ENCODE results near the gene SAXO1.

SAXO1 gene

GRCh38 chr9:18926513-18926912 is 106.5 kb downstream of the SAXO1 start:
- H3K4me3 ChIP-seq (ENCODE audit: low read depth, low read length): no peak overlapping the region

GRCh38 chr9:18925880-18926279 is 107.1 kb downstream of the SAXO1 start:
- no peaks in the 10 kb centered on the region for H3K27me3 ChIP-seq (ENCODE audit: control insufficient read depth, insufficient read depth, low read length)

More at GRCh38 chr9:18926513-18926912, 106.5 kb downstream of the SAXO1 start:
- Histone ChIP-seq H3K27me3 (ENCODE audit: control insufficient read depth, insufficient read depth, low read length) (no peaks in the 10 kb centered on the region), H3K9me3 (ENCODE audit: control insufficient read depth, insufficient read depth, low read depth, low read length) (0 out of 2 replicates have a peak, but pooled peaks cover 3% of the 10 kb centered on the region), H3K36me3 (ENCODE audit: control insufficient read depth, insufficient read depth, low read length) (no peaks in the 10 kb centered on the region), H3K4me1 (ENCODE audit: control insufficient read depth, insufficient read depth, low read length) (no peaks in the 10 kb centered on the region), H3K27ac (ENCODE audit: low read depth, low read length) (no peak overlapping the region), H3K9ac (ENCODE audit: low read length) (no peak overlapping the region)

GRCh38 chr9:18923671-18924430 is 109.2 kb downstream of the SAXO1 start:
- H3K9ac ChIP-seq (ENCODE audit: low read length): no peak overlapping the region

More at GRCh38 chr9:18925880-18926279, 107.1 kb downstream of the SAXO1 start:
- no peak overlapping the region for H3K9ac ChIP-seq (ENCODE audit: low read length)
- no peaks in the 10 kb centered on the region for H3K4me1 ChIP-seq (ENCODE audit: control insufficient read depth, insufficient read depth, low read length)
- no peak overlapping the region for H3K27ac ChIP-seq (ENCODE audit: low read depth, low read length)
- no peaks in the 10 kb centered on the region for H3K36me3 ChIP-seq (ENCODE audit: control insufficient read depth, insufficient read depth, low read length)
- H3K4me3 ChIP-seq (ENCODE audit: low read depth, low read length): no peak overlapping the region
- H3K9me3 ChIP-seq (ENCODE audit: control insufficient read depth, insufficient read depth, low read depth, low read length): 0 out of 2 replicates have a peak, but pooled peaks cover 3% of the 10 kb centered on the region

GRCh38 chr9:18923167-18923566 is 109.8 kb downstream of the SAXO1 start:
- Histone ChIP-seq H3K9ac (ENCODE audit: low read length) (no peak overlapping the region), H3K9me3 (ENCODE audit: control insufficient read depth, insufficient read depth, low read depth, low read length) (0 out of 2 replicates have a peak, but pooled peaks cover under 1% of the 10 kb centered on the region), H3K27ac (ENCODE audit: low read depth, low read length) (no peak overlapping the region), H3K4me1 (ENCODE audit: control insufficient read depth, insufficient read depth, low read length) (no peaks in the 10 kb centered on the region), H3K4me3 (ENCODE audit: low read depth, low read length) (no peak overlapping the region), H3K36me3 (ENCODE audit: control insufficient read depth, insufficient read depth, low read length) (no peaks in the 10 kb centered on the region), H3K27me3 (ENCODE audit: control insufficient read depth, insufficient read depth, low read length) (no peaks in the 10 kb centered on the region)

More at GRCh38 chr9:18923671-18924430, 109.2 kb downstream of the SAXO1 start:
- 0 out of 2 replicates have a peak, but pooled peaks cover 3% of the 10 kb centered on the region for H3K9me3 ChIP-seq (ENCODE audit: control insufficient read depth, insufficient read depth, low read depth, low read length)
- no peaks in the 10 kb centered on the region for H3K4me1 ChIP-seq (ENCODE audit: control insufficient read depth, insufficient read depth, low read length)
- no peaks in the 10 kb centered on the region for H3K36me3 ChIP-seq (ENCODE audit: control insufficient read depth, insufficient read depth, low read length)
- H3K4me3 ChIP-seq (ENCODE audit: low read depth, low read length): no peak overlapping the region
- no peak overlapping the region for H3K27ac ChIP-seq (ENCODE audit: low read depth, low read length)
- H3K27me3 ChIP-seq (ENCODE audit: control insufficient read depth, insufficient read depth, low read length): no peaks in the 10 kb centered on the region

- Histone ChIP-seq H3K9ac (ENCODE audit: low read length) (no peak overlapping the region), H3K27ac (ENCODE audit: low read depth, low read length) (no peak overlapping the region), H3K4me3 (ENCODE audit: low read depth, low read length) (no peak overlapping the region), H3K9me3 (ENCODE audit: control insufficient read depth, insufficient read depth, low read depth, low read length) (no peaks in the 10 kb centered on the region), H3K27me3 (ENCODE audit: control insufficient read depth, insufficient read depth, low read length) (no peaks in the 10 kb centered on the region), H3K36me3 (ENCODE audit: control insufficient read depth, insufficient read depth, low read length) (no peaks in the 10 kb centered on the region), H3K4me1 (ENCODE audit: control insufficient read depth, insufficient read depth, low read length) (no peaks in the 10 kb centered on the region)
These were observed 110.7 kb downstream of the SAXO1 start for GRCh38 chr9:18922161-18922885.

- Histone ChIP-seq H3K9ac (ENCODE audit: low read length) (no peak overlapping the region), H3K4me1 (ENCODE audit: control insufficient read depth, insufficient read depth, low read length) (no peaks in the 10 kb centered on the region), H3K27ac (ENCODE audit: low read depth, low read length) (no peak overlapping the region), H3K27me3 (ENCODE audit: control insufficient read depth, insufficient read depth, low read length) (no peaks in the 10 kb centered on the region), H3K4me3 (ENCODE audit: low read depth, low read length) (no peak overlapping the region), H3K36me3 (ENCODE audit: control insufficient read depth, insufficient read depth, low read length) (no peaks in the 10 kb centered on the region), H3K9me3 (ENCODE audit: control insufficient read depth, insufficient read depth, low read depth, low read length) (no peaks in the 10 kb centered on the region)
These were observed 111.5 kb downstream of the SAXO1 start for GRCh38 chr9:18921366-18922075.

GRCh38 chr9:18920141-18921084 is 112.6 kb downstream of the SAXO1 start:
- H3K36me3 ChIP-seq (ENCODE audit: control insufficient read depth, insufficient read depth, low read length): no peaks in the 10 kb centered on the region
- H3K4me1 ChIP-seq (ENCODE audit: control insufficient read depth, insufficient read depth, low read length): no peaks in the 10 kb centered on the region
- H3K9ac ChIP-seq (ENCODE audit: low read length): no peak overlapping the region
- H3K4me3 ChIP-seq (ENCODE audit: low read depth, low read length): no peak overlapping the region
- no peaks in the 10 kb centered on the region for H3K27me3 ChIP-seq (ENCODE audit: control insufficient read depth, insufficient read depth, low read length)
- H3K9me3 ChIP-seq (ENCODE audit: control insufficient read depth, insufficient read depth, low read depth, low read length): no peaks in the 10 kb centered on the region
- H3K27ac ChIP-seq (ENCODE audit: low read depth, low read length): no peak overlapping the region

- H3K27me3 ChIP-seq (ENCODE audit: control insufficient read depth, insufficient read depth, low read length): no peaks in the 10 kb centered on the region
- H3K4me1 ChIP-seq (ENCODE audit: control insufficient read depth, insufficient read depth, low read length): peaks cover 21% of the 10 kb centered on the region
- no peaks in the 10 kb centered on the region for H3K36me3 ChIP-seq (ENCODE audit: control insufficient read depth, insufficient read depth, low read length)
- no peaks in the 10 kb centered on the region for H3K9me3 ChIP-seq (ENCODE audit: control insufficient read depth, insufficient read depth, low read depth, low read length)
- H3K9ac ChIP-seq (ENCODE audit: low read length): no peak overlapping the region
- no peak overlapping the region for H3K4me3 ChIP-seq (ENCODE audit: low read depth, low read length)
- H3K27ac ChIP-seq (ENCODE audit: low read depth, low read length): no peak overlapping the region
These were observed 121.2 kb downstream of the SAXO1 start for GRCh38 chr9:18911714-18912342.

GRCh38 chr9:18910916-18911315 is 122.1 kb downstream of the SAXO1 start:
- no peaks in the 10 kb centered on the region for H3K36me3 ChIP-seq (ENCODE audit: control insufficient read depth, insufficient read depth, low read length)
- no peak overlapping the region for H3K27ac ChIP-seq (ENCODE audit: low read depth, low read length)

GRCh38 chr9:18910435-18910834 is 122.6 kb downstream of the SAXO1 start:
- Histone ChIP-seq H3K4me3 (ENCODE audit: low read depth, low read length) (no peak overlapping the region), H3K27me3 (ENCODE audit: control insufficient read depth, insufficient read depth, low read length) (no peaks in the 10 kb centered on the region), H3K4me1 (ENCODE audit: control insufficient read depth, insufficient read depth, low read length) (peaks cover 21% of the 10 kb centered on the region), H3K27ac (ENCODE audit: low read depth, low read length) (no peak overlapping the region), H3K36me3 (ENCODE audit: control insufficient read depth, insufficient read depth, low read length) (no peaks in the 10 kb centered on the region), H3K9ac (ENCODE audit: low read length) (no peak overlapping the region), H3K9me3 (ENCODE audit: control insufficient read depth, insufficient read depth, low read depth, low read length) (no peaks in the 10 kb centered on the region)

More at GRCh38 chr9:18910916-18911315, 122.1 kb downstream of the SAXO1 start:
- H3K9ac ChIP-seq (ENCODE audit: low read length): no peak overlapping the region
- H3K4me3 ChIP-seq (ENCODE audit: low read depth, low read length): no peak overlapping the region
- no peaks in the 10 kb centered on the region for H3K27me3 ChIP-seq (ENCODE audit: control insufficient read depth, insufficient read depth, low read length)
- H3K4me1 ChIP-seq (ENCODE audit: control insufficient read depth, insufficient read depth, low read length): peaks cover 21% of the 10 kb centered on the region
- no peaks in the 10 kb centered on the region for H3K9me3 ChIP-seq (ENCODE audit: control insufficient read depth, insufficient read depth, low read depth, low read length)

All from HUES6 (cell line).